HG03521 (cell line): Measurements from ENCODE around the gene TMEM242.

Experiments
- ATAC-seq: cut with Tn5 transposase; IDR thresholded peaks from one replicate; pipeline ENCODE4 v1.9.1; 2021; ENCODE audit warnings: mild to moderate bottlenecking, moderate library complexity; ENCODE audit not compliant: unreplicated experiment

TMEM242 gene

DNA sequence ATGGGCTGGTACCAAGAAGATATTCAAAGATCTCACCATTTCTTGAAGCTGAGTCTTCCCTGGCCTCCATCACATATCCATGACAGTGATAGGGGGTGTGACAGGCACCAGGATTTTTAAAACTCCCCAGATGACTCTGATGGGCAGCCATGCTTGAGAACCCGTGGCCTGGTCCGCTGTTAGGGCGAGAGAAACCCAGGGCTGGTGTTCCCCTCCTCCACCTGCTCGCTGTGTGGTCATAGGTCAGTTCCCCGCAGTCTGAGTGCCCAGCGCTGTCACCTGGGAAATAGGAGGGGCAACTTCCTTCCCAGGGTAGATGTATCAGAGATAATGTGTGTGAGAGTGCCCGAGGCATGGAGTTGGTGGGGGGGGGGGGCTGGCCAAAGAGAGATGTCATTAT, 50.9 kb downstream of the TMEM242 start:
- ATAC-seq: no peak

DNA sequence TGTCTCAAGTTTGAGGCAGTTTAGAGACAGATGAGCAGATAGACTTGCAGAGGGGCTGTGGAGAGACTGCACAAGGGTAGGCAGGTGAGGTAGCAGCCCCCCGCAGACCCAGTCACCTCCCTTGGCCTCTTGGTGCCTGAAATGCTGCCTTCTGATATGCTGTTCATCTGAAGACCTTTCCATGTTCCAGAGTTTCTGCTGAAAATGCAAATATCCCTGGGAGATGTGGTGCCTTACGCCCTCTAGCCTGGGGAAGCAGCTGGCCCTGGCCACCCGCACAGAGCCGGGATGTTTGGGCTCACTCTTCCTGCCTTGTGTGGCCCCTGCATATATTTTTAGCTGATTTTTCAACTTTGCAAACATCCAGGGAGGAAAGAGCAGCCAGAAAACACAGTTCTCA, 51.4 kb downstream of the TMEM242 start:
- no peak for ATAC-seq

DNA sequence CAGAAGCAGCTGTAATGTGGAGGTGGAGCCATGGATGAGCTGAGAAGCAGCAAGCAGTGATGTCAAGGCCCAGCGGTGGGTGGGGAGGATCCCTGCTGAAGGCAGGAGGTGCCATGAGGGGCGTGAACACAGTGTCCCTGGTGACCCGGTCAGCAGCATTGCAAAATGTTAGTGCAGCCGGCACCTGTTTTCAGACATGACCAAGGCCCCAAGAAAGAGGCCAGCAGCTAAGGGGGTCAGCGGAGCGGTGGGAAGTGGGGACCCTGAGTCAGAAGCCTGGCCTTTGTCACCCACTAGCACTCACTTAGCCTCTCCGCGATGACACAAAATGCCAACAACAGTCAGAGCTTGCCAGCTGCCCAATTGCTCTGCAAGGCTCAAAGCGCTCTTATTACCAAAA, 51.9 kb downstream of the TMEM242 start:
- ATAC-seq: no peak

DNA sequence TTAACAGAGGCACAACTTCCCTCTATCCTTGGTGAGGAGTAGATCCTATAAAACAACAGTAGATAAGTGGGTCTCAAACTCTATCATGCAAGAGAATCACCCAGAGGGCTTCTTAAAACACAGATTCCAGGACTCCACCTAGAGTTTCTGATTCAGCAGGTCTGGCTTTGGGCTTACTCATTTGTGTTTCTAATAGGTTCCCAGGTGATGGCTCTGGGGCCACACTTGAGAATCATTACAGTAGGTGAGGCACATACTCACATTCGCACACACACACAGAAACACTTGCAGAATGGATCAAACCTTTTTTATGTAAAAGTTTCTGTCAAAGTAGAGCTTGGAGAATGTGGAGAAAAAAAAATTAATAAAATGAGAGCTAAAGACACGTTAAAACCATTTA, 52.4 kb downstream of the TMEM242 start:
- ATAC-seq: no peak

DNA sequence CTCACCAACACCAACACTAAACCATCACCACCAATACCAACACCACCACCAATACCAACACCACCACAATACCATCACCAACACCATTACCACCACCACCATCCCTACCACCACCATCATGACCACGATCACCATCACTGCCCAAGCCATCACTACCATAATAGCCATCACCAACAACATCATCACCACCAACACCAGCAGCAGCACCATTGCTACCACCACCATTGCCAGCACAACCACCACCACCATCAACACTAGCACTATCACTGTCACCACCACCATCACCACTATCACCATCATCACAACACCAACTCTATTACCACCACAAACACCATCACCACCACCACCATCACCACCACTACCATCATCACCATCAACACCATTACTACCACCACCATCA, 53.0 kb downstream of the TMEM242 start:
- no peak for ATAC-seq

DNA sequence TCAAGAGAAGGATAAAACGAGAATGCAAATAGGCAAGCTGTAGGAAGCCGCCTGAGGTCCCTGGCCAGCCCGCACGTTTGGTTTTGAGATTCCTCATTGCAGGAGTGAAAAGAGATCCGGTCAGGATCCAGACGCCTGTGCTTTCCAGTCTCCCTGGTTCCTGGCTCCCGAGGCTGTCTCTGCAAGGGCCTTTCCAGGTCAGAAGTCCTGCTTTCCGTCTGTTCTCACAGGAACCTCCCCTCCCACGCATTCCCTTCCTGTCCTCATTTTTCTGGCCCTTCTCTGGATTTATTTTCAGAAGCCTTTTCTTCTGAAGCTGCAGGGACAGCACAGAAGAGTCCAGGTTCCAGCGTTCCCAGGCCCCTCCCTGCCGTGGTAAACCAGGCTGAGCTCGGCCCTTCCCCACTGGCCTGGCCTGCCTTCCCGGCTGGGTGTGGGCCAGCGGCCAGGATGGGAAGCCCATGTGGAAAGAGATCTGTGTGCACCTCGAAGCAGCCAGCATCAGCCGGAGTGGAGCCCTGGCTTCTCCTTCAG, 54.0 kb downstream of the TMEM242 start:
- ATAC-seq: no peak

DNA sequence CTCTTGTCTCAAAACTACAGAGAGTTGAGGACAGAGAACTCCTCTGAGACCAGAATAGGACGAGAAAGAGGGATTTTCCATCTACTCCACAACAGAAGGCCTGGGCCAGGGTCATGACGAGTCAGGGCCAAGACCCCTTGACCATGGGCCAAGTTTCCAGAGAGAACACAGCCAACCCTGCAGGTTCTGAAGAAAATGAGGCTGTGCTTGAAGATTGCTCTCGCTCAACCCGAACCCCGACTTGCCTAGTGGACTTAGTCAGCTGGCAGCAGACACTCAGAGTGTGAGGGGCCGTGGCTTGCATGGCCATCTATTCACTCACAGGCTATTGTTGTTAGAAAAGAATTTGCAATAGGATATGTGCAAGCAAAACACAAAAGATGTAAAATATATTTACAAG, 54.5 kb downstream of the TMEM242 start:
- no peak for ATAC-seq

DNA sequence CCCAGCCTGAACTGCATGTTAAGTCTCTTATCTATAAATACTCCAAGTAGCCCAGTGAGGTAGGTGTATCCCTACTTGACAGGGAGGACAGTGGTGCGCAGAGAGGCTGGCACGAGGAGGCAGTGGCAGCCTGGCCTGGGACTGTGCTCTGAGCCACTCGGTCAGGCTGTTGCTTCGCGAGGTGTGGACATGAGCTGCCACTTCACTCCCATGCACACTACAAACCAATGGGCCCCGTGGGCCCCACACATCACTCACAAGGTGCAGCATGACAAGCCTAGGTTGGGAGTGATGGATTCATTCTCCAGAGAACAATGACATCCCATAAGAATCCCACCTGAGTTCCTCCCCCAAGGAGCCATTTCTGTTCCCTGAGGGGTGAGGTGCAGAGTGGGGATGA, 54.9 kb downstream of the TMEM242 start:
- no peak for ATAC-seq

DNA sequence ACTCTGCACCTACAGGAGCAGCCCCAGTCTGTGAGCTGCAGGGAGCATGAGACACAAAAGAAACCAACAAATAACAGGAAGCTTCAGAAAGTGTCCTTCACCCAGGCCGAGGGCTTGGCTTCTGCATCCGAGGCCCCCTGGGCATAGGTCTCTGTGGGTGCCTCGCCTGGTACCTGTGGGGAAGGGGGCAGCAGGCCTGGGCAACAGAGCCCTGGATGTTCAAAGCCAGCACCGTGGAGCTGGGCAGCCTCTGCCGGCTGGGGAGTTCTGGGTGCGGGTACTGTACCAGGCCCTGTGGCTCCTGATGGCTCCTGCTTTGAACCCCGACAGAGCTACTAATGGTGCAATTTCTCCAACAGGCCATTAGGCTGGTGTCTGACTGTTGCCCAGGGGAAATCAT, 55.7 kb downstream of the TMEM242 start:
- no peak for ATAC-seq

DNA sequence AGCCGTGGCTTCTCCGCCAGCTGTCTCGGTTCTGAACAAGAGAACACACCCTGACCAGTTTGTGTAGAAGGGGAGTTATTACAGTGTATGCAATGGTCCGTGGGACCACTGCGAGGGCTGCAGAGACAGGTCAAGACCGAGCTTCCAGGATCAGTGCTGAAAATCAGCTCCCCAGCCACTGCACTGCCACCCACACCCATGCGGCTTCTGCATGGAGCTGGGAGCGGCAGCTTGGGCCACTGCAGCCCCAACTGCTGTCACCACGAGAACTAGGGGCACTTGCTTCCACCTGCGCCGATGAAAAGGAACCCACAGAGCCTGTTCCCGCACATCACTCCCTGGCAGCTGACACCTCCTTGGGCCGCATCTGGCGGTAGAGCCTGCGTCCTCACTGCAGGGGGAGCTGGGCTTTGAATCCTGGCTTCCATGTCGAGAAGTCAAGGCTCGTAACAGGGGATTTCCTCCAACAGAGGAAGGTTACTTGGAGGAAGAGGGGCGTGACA, 56.2 kb downstream of the TMEM242 start:
- no peak for ATAC-seq

DNA sequence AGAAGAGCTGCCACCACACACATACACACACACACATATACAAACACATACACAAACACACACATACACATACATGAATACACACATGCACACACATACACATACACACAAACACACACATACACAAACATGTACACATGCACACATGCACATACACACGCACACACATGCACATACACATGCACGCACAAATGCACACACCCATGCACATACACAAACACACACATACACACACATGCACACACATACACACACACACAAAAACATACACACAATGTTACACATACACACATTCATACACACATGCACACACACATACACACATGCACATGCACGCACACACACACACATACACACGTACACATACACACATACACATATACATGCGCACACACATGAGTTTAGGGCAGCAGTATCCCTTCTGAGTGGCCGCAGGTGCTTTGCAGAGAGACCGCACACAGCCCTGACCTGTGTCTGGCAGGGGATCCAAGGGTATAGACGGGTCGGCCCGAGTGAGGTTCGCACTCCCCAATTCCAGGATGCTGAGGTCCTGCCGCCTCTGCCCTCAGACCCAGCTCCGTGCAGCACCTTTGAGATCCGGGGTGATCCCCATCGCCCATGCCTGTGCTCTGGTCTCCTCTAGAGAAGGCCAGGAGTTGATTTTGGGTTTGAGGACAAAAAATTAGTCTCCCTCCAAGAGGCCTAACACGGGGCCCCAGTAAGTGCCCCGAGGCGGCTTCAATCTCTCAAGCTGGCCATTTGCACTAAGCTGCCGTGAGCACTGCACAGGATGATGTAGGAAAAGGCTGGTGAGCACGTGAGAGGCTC, 56.8 kb downstream of the TMEM242 start:
- no peak for ATAC-seq

DNA sequence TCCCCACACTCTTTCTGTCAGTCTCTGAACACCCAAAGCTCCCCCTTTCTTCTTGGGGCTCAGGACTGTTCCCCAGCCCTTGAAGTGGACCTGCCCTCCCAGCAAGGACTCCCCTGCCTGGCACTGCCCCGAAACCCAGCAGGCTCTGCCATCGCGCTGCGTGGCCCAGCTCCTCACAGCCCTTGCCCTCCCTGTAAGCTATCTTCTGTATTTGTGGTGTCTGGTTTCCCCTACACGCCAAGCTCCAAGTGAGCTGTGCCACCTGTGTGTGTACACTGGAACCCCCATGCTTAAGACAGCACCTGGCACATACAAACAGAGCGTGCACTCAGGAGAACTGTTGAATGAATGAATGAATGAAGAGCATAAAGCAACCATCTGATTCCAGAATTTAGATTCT, 57.7 kb downstream of the TMEM242 start:
- no peak for ATAC-seq

DNA sequence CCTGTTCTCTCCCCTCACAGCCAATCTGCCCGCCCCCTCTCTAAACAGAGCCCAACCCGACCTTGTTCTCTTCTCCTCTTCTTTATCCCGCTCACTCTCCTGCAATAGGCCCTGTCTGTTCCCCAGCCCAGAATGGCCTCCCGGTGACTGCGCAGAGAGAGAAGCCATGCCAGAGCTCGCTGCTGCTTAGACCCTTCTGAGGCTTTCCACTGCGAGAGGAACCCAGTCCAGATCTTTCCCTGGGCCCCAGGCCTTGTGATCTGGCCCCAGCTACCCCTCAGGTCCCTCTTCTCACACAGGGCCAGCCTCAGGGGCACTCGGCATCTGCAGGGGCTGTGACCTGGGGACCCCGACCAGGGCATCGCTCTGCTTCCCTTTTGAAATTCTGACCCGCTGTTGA, 58.1 kb downstream of the TMEM242 start:
- no peak for ATAC-seq

DNA sequence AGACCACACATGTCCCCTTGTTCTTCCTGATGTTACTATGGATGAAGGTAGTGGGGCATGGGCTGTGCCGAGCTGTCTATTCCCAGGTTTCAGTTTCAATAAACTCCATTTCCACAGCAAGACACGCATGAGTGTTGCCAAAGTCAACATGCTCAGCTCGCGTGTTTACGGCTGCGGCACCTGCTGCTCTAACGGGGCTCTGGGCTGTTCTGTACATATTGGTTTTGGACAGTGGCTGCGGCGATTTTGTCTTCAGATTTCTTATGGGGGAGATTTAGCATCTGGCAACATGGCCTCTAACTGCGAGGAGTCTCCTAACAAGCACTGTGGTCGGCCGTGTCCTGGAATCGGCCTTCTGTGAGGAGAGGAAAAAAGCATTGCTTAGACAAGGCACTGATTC, 58.6 kb downstream of the TMEM242 start:
- no peak for ATAC-seq

DNA sequence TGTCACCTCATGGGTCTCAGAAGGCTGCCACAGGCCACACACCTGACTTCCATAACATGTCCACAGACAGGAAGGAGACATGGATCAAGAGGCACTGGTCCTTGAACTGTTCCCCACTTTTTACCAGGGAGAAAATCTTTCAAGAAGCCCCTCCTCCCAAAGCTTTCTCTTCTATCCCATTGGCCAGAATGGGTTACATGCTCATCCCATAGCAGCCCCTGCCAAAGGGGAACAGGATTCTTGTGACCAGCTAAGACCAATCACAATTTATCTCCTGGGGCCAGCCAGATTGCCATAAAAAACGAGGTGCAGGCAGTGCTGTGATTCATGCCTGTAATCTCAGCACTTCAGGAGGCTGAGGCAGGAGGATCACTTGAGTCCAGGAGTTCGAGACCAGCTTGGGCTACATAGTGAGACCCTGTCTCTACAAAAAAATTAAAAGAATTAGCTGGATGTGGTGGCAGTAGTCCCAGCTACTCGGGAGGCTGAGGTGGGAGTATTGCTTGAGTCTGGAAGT, 59.4 kb downstream of the TMEM242 start:
- ATAC-seq: no peak

DNA sequence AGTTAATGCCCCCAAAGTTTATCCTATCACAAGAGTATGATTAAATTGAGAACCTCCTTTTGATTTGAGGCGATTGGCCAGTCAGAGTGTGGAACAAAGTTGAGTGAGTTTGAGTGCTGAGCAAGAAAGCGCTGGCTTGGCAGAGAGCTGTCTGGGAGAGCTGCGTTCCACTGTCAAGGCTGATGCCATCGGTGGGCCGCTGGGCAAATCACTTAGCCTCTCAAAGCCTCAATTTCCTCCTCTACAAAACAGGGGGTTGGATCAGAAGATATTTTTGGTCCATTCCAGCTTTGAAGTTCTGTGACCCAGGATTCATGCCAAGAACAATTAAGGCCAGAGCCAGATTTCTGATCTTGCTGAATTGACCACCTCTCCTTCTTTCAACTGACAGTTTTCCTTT, 60.2 kb downstream of the TMEM242 start:
- ATAC-seq: no peak

DNA sequence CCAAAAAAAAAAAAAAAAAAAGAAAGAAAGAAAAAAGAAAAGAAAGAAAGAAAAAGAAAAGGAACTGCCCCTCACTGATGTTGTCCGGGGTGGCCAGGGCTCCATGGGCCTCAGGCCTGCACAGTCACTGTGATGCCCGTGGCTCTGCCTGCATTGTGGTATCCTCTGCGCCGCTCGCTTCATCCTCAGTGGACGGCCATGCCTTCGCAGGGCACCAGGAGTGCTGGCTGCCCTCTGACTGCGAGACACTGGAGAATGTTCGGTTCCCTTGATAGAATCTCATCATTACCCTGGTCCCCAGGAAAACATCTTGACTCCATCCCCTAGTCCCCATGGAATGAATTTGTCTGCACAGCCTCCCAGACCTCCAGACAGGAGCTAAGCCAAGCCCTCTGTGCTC, 61.7 kb downstream of the TMEM242 start:
- ATAC-seq: no peak

DNA sequence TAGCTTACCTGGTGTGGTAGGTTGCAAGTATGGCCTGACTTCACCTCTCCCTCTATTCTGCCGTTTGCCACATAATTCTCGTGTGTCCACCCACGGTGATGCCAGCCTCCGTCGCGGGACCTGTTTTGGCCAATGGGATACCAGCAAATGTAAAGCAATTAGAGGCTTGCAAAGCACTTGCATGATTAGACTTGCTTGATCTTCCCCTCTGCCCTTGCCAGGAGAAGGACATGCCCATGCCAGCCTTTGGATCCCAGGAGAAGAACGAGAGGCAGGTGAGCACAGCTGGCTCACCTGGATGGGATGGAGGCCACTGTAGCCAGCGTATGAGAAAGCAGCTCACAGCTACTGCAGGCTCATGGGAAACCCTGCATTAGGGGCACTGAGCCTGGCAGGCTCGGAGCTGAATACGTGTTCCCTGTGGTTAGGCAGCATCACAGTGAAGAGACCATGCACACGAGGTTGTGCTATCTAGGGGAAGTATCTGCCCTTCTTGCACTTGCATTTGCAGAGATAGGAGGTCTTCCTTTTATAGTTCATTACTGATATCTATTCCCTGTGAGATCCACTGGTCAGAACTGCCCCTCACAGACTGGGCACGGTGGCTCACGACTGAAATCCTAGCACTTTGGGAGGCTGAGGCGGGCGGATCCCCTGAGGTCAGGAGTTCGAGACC, 62.4 kb downstream of the TMEM242 start:
- ATAC-seq: no peak

DNA sequence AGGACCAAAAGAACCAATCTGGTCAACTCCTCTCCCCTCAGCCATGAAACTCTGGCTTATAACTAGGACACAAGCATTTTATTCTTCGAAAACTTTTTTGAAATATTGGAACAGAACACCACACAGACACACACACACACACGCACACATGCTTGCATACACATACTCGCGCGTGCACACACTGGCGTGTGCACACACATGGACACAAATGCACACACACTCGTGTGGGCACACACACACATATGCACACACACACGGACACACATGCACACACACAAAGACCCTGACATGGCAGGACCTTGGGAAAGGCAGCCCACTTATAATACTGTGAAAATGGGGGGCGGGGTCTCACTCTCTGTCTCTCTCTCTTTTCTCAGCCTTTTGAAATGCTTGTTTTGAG, 63.9 kb downstream of the TMEM242 start:
- ATAC-seq: no peak

DNA sequence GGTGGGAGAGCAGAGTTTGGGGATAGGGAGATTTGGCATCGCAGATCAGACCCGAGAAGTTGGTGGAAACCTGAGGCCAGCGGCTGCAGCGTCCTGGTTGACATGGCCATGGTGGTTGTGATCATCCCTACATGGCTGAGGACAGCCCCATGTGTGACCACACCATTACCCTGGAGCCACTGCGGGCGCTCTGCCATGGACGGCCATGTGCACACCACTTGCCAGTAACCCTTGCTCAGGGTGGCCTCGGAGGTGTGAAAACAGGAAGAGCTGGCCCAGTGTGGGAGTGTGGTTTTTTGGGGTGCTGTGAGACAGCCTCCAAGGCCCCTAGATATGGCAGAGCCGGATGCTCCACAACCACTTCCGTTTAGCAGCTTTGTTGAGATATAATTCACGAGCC, 64.4 kb downstream of the TMEM242 start:
- no peak for ATAC-seq

DNA sequence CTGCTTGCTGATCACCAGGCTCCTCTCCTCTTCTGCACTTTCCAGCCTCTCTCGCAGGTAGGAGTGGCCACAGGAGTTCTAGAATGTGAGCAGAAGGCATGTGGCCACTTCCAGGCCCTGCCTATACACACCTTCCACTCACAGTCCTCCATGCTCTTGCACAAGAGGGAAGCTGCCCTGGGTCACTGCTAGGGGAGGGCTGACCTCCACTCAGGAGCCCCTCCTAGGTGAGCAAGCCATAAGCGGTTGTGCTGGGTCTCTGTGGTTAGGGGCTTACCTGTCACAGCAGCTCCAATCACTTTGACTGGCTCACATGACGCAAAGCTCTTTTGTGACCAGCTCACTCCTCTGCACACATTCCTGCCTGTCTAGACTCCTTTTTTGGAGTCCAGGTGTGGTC, 68.2 kb downstream of the TMEM242 start:
- no peak for ATAC-seq

DNA sequence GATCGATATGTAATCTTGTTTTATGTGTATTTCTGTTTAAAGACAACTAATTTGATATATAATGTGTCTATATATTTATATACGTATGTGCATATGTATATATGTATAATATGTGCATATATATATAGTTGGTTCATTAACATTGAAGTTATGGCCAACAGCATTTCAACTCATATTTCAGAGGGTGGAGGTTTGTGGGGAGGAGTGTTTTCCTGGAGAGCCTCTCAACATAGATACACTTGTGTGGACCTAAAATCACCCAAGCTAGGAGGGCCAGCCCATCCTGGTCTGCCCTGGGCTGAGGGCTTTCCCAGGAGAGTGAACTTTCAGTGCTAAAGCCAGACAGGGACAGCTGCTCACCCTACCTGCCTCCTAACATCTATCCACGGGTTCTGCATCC, 68.8 kb downstream of the TMEM242 start:
- ATAC-seq: no peak
